ENCODE data around the gene CHMP2A.
A peak's percentile ranks its signal among the peaks of the same experiment; 100 is the strongest.
"Not testable (repeated sequence)": the region's sequence is repeated elsewhere in the genome, so short reads cannot be mapped to it uniquely, and the experiment has no call there.

Gene CHMP2A

DNA sequence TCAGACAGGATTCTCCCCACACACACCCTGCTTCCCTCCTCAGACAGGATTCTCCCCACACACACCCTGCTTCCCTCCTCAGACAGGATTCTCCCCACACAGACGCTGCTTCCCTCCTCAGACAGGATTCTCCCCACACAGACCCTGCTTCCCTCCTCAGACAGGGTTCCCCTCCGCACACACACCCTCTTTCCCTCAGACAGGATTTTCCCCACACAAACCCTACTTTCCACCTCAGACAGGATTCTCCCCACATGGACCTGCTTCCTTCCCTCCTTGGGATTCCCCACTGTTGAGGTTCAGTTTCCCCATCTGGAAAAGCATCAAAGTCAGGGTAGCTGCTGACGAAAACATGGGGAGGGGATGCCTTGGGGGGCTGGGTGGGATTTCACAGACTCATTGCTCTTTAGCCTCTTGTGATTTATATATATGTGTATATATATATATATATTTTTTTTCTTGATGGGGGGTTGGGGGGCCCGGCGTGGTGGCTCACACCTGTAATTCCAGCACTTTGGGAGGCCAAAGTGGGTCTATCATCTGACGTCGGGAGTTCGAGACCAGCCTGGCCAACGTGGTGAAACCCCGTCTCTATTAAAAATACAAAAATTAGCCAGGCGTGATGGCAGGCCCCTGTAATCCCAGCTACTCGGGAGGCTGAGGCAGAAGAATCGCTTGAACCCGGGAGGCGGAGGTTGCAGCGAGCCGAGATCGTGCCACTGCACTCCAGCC is 12.1 kb downstream of the CHMP2A start:
- H3K27me3 Mint-ChIP-seq (ENCODE audit: low read depth) = peaks cover 15% of the 10 kb centered on the region
- H3K27ac Mint-ChIP-seq = peak overlapping the region; percentile 72
- peaks cover 28% of the 10 kb centered on the region for H3K36me3 Mint-ChIP-seq (ENCODE audit: low read depth)
- H3K4me1 Mint-ChIP-seq (ENCODE audit: low read depth) = peaks cover 31% of the 10 kb centered on the region
- peak overlapping the region; percentile 25 for H3K4me3 Mint-ChIP-seq
- H3K9me3 Mint-ChIP-seq = not testable (repeated sequence)

DNA sequence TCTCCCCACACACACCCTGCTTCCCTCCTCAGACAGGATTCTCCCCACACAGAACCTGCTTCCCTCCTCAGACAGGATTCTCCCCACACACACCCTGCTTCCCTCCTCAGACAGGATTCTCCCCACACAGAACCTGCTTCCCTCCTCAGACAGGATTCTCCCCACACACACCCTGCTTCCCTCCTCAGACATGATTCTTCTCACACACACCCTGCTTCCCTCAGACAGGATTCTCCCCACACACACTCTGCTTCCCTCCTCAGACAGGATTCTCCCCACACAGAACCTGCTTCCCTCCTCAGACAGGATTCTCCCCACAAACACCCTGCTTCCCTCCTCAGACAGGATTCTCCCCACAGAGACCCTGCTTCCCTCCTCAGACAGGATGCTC is 15.7 kb downstream of the CHMP2A start:
- H3K9me3 Mint-ChIP-seq; H3K27ac Mint-ChIP-seq; H3K36me3 Mint-ChIP-seq (ENCODE audit: low read depth): not testable (repeated sequence)
- peaks cover 14% of the 10 kb centered on the region for H3K4me1 Mint-ChIP-seq (ENCODE audit: low read depth)
- peaks cover 15% of the 10 kb centered on the region for H3K27me3 Mint-ChIP-seq (ENCODE audit: low read depth)
- H3K4me3 Mint-ChIP-seq = peak overlapping the region; percentile 28

DNA sequence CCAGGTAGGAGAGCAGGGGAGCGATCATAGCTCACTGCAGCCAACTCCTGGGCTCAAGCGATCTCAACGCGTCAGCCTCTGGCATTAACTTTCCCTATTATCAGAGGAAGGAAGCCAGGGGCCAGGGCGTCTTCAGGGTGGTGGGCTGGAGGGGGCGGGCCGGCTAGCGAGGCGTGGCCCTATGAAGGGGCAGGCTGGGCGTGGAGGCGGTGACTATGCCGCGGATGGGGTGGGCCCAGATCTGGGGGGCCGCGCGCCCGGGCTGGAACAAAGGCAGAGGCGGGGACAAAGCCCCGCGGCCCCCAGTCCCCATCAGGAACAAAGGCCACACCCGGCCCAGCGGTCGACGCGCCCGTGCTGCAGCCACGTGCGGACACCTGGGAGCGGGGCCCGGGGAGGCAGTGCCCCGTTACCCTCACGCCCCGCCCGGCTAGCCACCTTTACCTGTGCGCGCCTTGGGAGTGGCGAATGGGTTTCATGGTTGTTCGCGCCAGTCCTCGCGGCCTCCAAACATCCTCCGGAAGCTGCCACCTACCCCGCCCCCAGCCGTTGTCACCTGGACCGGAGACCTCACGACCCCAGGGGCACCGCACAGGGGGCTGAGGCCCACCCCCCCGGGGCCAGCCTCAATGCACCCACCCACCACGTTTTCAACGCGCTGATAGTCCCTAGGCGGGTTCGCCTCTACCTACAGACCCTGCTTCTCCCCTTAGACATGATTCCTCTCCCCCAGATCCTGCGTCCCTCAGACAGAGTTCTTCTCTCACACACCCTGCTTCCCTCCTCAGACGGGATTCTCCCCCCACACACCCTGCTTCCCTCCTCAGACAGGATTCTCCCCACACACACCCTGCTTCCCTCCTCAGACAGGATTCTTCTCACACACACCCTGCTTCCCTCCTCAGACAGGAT is 16.4 kb downstream of the CHMP2A start:
- H3K9me3 Mint-ChIP-seq = no peaks in the 10 kb centered on the region
- H3K27ac Mint-ChIP-seq = peak overlapping the region; percentile 65
- peaks cover 15% of the 10 kb centered on the region for H3K27me3 Mint-ChIP-seq (ENCODE audit: low read depth)
- H3K4me3 Mint-ChIP-seq = peak overlapping the region; percentile 59
- peaks cover 9% of the 10 kb centered on the region for H3K4me1 Mint-ChIP-seq (ENCODE audit: low read depth)
- no peaks in the 10 kb centered on the region for H3K36me3 Mint-ChIP-seq (ENCODE audit: low read depth)

DNA sequence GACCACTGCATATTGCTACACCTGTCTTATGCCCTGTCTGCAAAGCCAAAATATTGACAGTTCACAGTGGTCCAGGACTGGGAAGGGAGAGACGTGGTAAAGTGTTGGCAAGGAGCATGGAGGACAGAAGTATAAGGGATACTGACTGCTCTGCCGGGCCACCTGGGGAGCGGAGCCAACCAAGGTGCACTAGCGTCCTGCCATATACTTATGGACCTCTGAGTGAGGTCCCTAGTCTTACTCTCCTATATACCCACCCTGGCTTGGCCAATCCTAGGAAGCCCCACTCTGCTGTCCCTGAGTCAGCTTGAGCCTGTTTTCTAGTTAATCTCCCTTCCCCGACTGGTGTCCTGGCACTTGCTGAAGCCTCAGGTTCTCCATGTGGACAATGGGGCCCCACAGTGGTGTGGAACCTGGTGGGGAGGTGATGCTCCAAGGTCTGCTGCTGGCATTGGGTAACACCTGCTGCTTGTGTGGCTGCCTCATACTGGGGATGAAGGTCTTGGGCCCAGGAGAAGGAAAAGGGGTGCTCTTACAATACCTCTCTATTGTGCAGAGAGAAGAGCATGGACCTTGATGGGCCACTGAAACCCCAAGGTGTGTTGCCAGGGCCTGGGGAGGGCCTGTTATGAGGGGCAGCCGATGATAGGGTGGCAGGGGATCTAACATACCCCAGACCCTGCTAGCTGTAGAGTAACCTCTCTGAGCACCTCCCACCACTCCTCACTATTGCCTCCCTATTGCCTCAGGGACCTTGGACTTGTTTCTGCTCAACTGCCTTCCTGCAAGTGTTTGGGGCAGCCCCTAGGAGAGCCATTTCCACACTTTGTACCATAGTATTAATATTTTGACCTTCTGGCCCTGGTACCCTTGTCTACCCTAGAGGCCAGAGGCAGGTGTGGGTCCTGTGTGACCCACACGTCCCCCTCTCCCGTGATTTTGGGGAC is 17.8 kb downstream of the CHMP2A start:
- Mint-ChIP-seq H3K4me3 (no peak overlapping the region), H3K27ac (no peak overlapping the region), H3K4me1 (ENCODE audit: low read depth) (peaks cover 6% of the 10 kb centered on the region), H3K27me3 (ENCODE audit: low read depth) (peaks cover 15% of the 10 kb centered on the region), H3K9me3 (no peaks in the 10 kb centered on the region), H3K36me3 (ENCODE audit: low read depth) (no peaks in the 10 kb centered on the region)

DNA sequence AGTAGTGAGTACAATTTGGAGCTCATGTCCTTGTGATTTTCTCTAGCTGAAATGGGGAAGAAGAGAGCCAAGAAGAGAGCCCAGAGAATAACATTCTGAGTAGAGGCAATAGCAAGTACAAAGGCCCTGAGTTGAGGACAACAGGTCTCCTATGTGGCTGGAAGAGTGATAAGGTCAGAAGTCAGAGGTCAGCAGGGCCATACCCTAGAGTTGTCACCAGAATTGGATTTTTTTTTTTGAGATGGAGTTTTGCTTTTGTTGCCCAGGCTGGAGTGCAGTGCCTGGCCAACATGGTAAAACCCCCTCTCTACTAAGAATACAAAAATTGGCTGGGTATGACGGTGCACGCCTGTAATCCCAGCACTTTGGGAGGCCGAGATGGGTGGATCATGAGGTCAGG is 19.0 kb downstream of the CHMP2A start:
- no peak overlapping the region for H3K27ac Mint-ChIP-seq
- H3K36me3 Mint-ChIP-seq (ENCODE audit: low read depth) = no peaks in the 10 kb centered on the region
- no peaks in the 10 kb centered on the region for H3K9me3 Mint-ChIP-seq
- peaks cover 20% of the 10 kb centered on the region for H3K27me3 Mint-ChIP-seq (ENCODE audit: low read depth)
- H3K4me1 Mint-ChIP-seq (ENCODE audit: low read depth) = peaks cover 6% of the 10 kb centered on the region
- H3K4me3 Mint-ChIP-seq = no peak overlapping the region

DNA sequence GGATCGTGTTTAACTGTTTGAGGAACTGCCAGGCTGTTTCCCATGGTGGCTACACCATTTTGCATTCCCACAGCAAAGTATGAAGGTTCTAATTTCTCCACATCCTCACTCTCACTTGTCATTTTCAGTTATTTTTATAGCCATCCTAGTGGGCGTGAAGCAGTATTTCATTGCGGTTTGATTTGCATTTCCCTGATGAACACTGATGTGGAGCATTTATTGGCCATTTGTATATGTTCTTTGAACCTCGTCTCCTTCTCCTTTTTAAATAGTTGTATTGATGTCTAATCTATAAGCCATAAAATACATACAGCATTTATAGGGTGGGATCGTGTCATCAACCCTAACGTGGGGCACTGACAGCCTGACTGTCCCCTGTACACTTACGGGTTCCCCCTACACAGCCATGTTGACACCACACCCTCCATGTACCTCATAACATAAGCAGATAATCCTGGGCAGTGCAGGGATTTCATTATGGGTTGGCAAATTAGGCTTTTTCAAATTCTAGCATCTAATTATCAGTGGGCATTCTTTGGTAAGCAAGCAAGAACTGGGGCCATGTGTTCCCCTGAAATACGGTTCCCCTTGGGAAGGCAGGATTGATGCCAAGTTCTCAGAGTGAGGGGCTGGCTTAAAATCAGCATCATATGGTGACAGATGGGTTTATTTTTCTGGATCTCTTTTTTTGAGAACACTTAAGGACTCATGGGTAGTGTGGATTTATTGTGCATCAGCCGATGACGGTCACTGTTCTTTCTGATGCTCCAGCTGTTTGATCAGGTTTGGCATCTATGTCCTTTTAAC is 23.7 kb downstream of the CHMP2A start:
- Mint-ChIP-seq H3K36me3 (ENCODE audit: low read depth) (no peaks in the 10 kb centered on the region), H3K27me3 (ENCODE audit: low read depth) (peaks cover 5% of the 10 kb centered on the region), H3K27ac (no peak overlapping the region), H3K4me1 (ENCODE audit: low read depth) (no peaks in the 10 kb centered on the region), H3K4me3 (no peak overlapping the region), H3K9me3 (no peaks in the 10 kb centered on the region)

DNA sequence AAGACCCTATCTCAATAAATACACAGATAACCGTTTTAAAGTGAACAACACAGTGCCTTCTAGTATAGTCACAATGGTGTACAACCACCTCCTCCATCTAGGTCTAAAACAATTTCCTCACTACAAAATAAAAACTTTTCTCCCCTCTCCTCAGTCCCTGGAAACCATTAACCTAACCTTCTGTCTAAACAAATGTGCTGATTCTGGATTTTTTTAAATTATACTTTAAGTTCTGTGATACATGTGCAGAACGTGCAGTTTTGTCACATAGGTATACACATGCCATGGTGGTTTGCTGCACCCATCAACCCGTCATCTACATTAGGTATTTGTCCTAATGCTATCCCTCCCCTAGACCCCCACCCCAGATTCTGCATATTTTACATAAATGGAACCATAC is 25.5 kb downstream of the CHMP2A start:
- Mint-ChIP-seq H3K4me1 (ENCODE audit: low read depth) (no peaks in the 10 kb centered on the region), H3K9me3 (no peaks in the 10 kb centered on the region), H3K27ac (no peak overlapping the region), H3K36me3 (ENCODE audit: low read depth) (no peaks in the 10 kb centered on the region), H3K27me3 (ENCODE audit: low read depth) (peaks cover 5% of the 10 kb centered on the region), H3K4me3 (no peak overlapping the region)

DNA sequence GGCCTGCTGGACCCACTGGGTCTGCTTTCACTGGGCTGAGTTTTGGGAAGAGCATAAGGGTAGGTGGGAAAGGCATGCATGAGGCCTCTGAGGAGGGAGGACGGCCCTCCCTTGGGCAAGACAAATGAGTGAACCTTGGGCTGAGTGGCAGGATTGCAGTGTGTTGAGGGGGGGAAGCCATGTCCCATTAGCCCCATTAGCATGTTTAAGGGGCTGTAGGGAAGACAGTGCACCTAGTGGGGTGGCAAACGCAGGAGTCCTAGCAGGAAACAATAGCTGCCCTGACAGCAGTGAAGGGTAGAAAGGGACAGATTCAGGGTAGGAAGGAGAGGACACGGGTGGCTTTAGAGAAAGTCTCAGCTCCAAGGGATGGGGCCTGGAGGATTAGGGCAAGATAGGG is 32.2 kb downstream of the CHMP2A start:
- no peaks in the 10 kb centered on the region for H3K27me3 Mint-ChIP-seq (ENCODE audit: low read depth)
- H3K27ac Mint-ChIP-seq = no peak overlapping the region
- H3K9me3 Mint-ChIP-seq = no peaks in the 10 kb centered on the region
- peaks cover 6% of the 10 kb centered on the region for H3K36me3 Mint-ChIP-seq (ENCODE audit: low read depth)
- H3K4me3 Mint-ChIP-seq = no peak overlapping the region
- peaks cover 20% of the 10 kb centered on the region for H3K4me1 Mint-ChIP-seq (ENCODE audit: low read depth)

DNA sequence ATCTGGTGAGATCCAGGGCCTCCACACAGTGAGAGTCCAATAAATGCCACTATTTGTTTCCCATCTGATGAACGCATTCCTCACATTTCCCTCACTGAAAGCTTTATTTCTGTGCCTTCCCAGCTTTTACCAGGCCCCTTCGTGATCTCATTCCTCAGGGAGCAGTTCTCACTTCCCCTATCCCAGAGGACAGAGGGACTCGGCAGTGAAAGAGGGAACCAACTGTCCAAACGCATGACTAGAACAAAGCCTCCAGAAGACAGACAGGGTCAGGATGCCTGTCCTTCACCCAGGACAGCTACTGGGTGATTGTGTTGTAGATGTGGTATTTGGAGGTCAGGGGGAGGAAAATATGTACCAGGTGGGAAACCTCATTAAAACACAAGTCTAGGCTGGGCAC is 33.3 kb downstream of the CHMP2A start:
- H3K27ac Mint-ChIP-seq = no peak overlapping the region
- peaks cover 6% of the 10 kb centered on the region for H3K36me3 Mint-ChIP-seq (ENCODE audit: low read depth)
- no peaks in the 10 kb centered on the region for H3K27me3 Mint-ChIP-seq (ENCODE audit: low read depth)
- H3K4me1 Mint-ChIP-seq (ENCODE audit: low read depth) = peaks cover 23% of the 10 kb centered on the region
- no peak overlapping the region for H3K4me3 Mint-ChIP-seq
- H3K9me3 Mint-ChIP-seq = no peaks in the 10 kb centered on the region

DNA sequence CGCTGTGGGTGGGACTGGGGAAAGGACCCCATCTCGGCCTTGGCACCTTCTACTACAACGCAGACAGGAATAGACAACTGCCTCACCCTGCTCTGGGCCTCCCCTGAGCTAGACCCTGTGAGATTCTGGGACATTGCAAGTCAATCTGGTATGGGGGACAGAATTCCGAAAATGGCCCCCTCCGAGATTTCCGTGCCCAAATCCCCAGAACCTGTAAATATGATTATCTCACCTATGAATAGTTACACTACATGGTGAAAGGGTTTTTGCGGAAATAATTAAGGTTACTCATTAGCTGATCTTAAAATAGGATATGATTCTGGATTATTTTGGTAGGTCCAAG is 34.7 kb downstream of the CHMP2A start:
- Mint-ChIP-seq H3K4me1 (ENCODE audit: low read depth) (peaks cover 32% of the 10 kb centered on the region), H3K27me3 (ENCODE audit: low read depth) (no peaks in the 10 kb centered on the region), H3K4me3 (peak overlapping the region; percentile 100), H3K36me3 (ENCODE audit: low read depth) (peaks cover 14% of the 10 kb centered on the region), H3K27ac (peak overlapping the region; percentile 97), H3K9me3 (no peaks in the 10 kb centered on the region)

DNA sequence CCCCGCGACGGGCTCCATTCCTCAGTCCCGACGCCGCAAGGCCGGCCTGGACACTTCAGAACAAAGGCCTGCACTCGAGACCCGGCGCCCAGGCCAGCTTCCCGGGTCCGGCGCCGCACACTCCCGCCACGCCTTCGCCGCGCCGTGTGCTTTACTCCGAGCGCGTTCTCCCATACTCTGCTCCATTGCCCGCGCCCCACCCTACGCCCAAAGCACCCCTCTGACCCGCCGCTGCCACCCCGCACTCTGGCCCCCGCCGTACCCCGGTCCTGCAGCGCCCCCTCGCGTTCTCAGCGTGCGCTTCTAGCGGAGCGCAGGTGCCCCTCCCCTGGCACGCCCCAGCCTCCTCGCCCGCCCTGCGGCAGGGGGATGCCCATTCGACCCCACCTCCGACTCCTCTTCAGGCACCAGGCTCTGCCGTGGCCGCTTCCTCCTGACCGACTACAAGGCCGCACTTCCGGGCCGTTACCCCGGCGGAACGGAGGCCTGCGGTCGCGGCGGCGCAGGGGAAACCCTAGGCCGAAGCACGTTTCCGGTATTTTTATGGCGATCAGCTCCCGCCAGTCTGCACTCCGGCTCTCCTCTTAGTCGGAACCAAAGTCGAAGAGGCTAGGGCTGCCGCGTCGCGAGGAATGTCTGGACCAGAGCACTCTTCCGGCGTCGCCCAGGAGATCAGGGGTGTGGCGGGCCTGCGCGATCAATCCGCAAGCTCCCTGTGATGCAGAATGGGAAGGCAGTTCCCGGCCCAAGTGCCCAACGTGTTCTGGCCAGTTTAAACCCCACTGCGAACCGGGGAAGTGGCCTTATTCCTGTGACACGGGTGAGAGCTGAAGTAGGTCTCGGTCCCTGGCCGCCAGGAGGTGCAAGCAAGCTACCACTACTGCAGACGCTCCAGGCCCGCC is 35.3 kb downstream of the CHMP2A start, which contains the start of gene ZBTB45:
TSS of gene ZBTB45 (minus strand) at position 456 of the 902 bp plus-strand sequence. CDS start 2,137 bp downstream, outside the sequence.
- Mint-ChIP-seq H3K36me3 (ENCODE audit: low read depth) (peaks cover 15% of the 10 kb centered on the region), H3K4me3 (peak within 1 kb of the TSS; percentile 100), H3K4me1 (ENCODE audit: low read depth) (peaks cover 36% of the 10 kb centered on the region), H3K27ac (peak within 1 kb of the TSS; percentile 97), H3K27me3 (ENCODE audit: low read depth) (no peaks in the 10 kb centered on the region), H3K9me3 (no peaks in the 10 kb centered on the region)

DNA sequence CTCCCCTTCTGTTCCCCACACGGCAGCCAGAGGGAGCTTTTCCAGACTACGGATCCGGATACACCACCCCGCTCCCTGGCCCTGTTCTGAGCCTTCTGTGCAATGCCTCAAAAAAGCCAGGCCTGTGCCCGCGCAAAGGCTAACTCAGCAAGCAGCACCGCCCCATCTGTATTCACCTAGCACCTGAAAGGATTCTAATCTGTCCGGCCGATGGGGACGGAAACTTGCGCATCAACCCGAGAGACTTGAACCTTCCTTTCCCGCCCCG is 35.9 kb downstream of the CHMP2A start:
- no peaks in the 10 kb centered on the region for H3K27me3 Mint-ChIP-seq (ENCODE audit: low read depth)
- peak overlapping the region; percentile 97 for H3K27ac Mint-ChIP-seq
- no peaks in the 10 kb centered on the region for H3K9me3 Mint-ChIP-seq
- peaks cover 39% of the 10 kb centered on the region for H3K4me1 Mint-ChIP-seq (ENCODE audit: low read depth)
- H3K36me3 Mint-ChIP-seq (ENCODE audit: low read depth) = peaks cover 15% of the 10 kb centered on the region
- H3K4me3 Mint-ChIP-seq = peak overlapping the region; percentile 100
